ENCODE data around the gene SUSD1. TPM values are rescaled to one million over a fixed set of nuclear protein-coding genes. Genes with fewer than 3 reads are reported as not detected.

Gene SUSD1
- total and polyA plus RNA-seq, 2 donors (not counting 3 experiments of a cell fraction or from before 2014, with no cell fraction given) = 33.1 to 37.8 TPM

DNA sequence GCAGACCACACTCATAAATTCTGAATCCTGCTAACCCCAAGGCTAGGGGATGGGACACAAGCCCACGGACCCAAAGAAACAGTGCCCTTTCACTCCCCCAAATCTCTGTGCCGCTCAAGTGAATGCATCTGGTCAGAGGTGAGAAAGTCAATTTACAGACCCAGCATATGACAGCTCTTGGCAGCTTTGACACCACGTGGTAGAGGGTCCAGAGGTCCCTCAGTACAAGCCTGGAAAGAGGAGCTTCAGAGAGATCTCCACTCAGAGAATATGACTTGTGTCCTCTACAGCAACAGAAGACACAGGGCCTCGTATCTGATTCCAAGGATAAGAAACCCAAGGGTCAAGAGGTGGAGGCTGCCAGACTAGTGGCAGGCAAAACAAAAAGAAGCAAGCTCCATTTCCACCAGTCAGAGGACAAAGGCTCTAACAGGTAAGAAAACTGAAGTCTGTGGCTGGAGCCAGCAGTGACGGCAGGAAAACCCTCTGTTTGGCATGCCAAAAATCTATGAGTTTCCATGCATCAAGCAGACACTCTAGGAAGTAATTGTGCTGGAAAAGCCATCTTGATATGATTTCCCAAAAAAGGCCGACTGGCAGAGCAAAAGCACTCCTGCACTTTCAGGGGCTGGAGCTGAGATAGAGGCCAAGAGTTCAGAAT, 139.8 kb downstream of the SUSD1 start:
- no peak for DNase-seq (ENCODE audit: low read depth, low spot score)
- POLR2A ChIA-PET = interaction anchor here (1.1 kb wide), 1 partner anchor 24 kb away, joined by 3 read pairs; no protein-coding TSS in a partner anchor
- dilution Hi-C loops (cut with MboI; ENCODE audit: extremely low pct_ligation_motif_present, low sequenced_read_pairs) (no loop called here), intact Hi-C loops (cut with micrococcal nuclease) (no loop called here)
- no peak for FAIRE-seq
- CTCF ChIA-PET = interaction anchor here (0.8 to 4.1 kb wide), 3 partner anchors 15 to 39 kb away, joined by 3 to 17 read pairs (median 3); no protein-coding TSS in a partner anchor
- no peaks in the 10 kb centered on the region for H3K9me3 ChIP-seq (replicated peaks; ENCODE audit: control insufficient read depth, insufficient read depth, low read length)
- TF ChIP-seq GATA2 (IDR thresholded peaks at IDR 0.05; ENCODE audit: insufficient read depth, insufficient read length, low read depth, low read length) = no peak
- no peak for TF ChIP-seq MYC (IDR thresholded peaks at IDR 0.05; ENCODE audit: low read depth, low read length)
- no peak for TF ChIP-seq FOS (IDR thresholded peaks at IDR 0.05; ENCODE audit: borderline replicate concordance, insufficient read depth, low read length)
- TF ChIP-seq EZH2 (IDR thresholded peaks at IDR 0.05; ENCODE audit: borderline replicate concordance, low read depth, low read length, severe bottlenecking) = no peak
- TF ChIP-seq POLR2A (IDR thresholded peaks at IDR 0.05; ENCODE audit: low read depth, low read length) = no peak
- TF ChIP-seq, protein P1, sequence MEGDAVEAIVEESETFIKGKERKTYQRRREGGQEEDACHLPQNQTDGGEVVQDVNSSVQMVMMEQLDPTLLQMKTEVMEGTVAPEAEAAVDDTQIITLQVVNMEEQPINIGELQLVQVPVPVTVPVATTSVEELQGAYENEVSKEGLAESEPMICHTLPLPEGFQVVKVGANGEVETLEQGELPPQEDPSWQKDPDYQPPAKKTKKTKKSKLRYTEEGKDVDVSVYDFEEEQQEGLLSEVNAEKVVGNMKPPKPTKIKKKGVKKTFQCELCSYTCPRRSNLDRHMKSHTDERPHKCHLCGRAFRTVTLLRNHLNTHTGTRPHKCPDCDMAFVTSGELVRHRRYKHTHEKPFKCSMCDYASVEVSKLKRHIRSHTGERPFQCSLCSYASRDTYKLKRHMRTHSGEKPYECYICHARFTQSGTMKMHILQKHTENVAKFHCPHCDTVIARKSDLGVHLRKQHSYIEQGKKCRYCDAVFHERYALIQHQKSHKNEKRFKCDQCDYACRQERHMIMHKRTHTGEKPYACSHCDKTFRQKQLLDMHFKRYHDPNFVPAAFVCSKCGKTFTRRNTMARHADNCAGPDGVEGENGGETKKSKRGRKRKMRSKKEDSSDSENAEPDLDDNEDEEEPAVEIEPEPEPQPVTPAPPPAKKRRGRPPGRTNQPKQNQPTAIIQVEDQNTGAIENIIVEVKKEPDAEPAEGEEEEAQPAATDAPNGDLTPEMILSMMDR (IDR thresholded peaks at IDR 0.05; ENCODE audit: extremely low read depth in 1 of 2, insufficient read depth in 1 of 2, low read depth in 1 of 2, low read length in 2 of 2) = no peak
- TF ChIP-seq POLR2AphosphoS5 (IDR thresholded peaks at IDR 0.05; ENCODE audit: insufficient read depth, low read depth, low read length) = no peak
- TF ChIP-seq JUN (IDR thresholded peaks at IDR 0.05; ENCODE audit: borderline replicate concordance, insufficient read depth, insufficient read length, low read depth) = no peak
- TF ChIP-seq, protein P2, sequence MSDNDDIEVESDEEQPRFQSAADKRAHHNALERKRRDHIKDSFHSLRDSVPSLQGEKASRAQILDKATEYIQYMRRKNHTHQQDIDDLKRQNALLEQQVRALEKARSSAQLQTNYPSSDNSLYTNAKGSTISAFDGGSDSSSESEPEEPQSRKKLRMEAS (IDR thresholded peaks at IDR 0.05; ENCODE audit: insufficient read depth, insufficient read length) = no peak
- no peak overlapping the region for H3K4me2 ChIP-seq (ENCODE audit: insufficient read depth, low read length)
- no peaks in the 10 kb centered on the region for H3K36me3 ChIP-seq (ENCODE audit: control insufficient read depth in 2 of 2, extremely low read depth in 1 of 2, insufficient read depth in 2 of 2, low read length in 2 of 2)
- H3K27me3 ChIP-seq (ENCODE audit: control insufficient read depth in 2 of 2, insufficient read depth in 2 of 2, low read length in 2 of 2) = no peaks in the 10 kb centered on the region
- H4K20me1 ChIP-seq (replicated peaks; ENCODE audit: control insufficient read depth, extremely low read depth, insufficient read depth, low read length) = no peaks in the 10 kb centered on the region
- BruUV-seq (replicated peaks) = no TSS peak
- no peaks in the 10 kb centered on the region for H3K9me1 ChIP-seq (replicated peaks; ENCODE audit: control insufficient read depth, extremely low read depth, insufficient read depth, low read length)
- H3K4me3 ChIP-seq (replicated peaks in 1 of 3; ENCODE audit: insufficient read depth in 1 of 3, low read depth in 1 of 3, low read length in 3 of 3) = no peak overlapping the region
- no peak overlapping the region for H3K27ac ChIP-seq (ENCODE audit: insufficient read depth, low read depth, low read length)
- no peak overlapping the region for H2AFZ ChIP-seq (ENCODE audit: low read depth, low read length)
- H3K9ac ChIP-seq (replicated peaks; ENCODE audit: extremely low read depth, insufficient read depth, low read length) = no peak overlapping the region
- no peaks in the 10 kb centered on the region for H3K79me2 ChIP-seq (ENCODE audit: control insufficient read depth, insufficient read depth, low read length)
- H3K4me1 ChIP-seq (ENCODE audit: control insufficient read depth, extremely low read depth, insufficient read depth, low read length) = peaks cover 18% of the 10 kb centered on the region

Data from endothelial cell of umbilical vein (primary cell).